GM21529 (cell line): ENCODE results near the gene TCAIM.

Source experiments
- ATAC-seq: cut with Tn5 transposase; IDR thresholded peaks from one replicate; pipeline ENCODE4 v1.9.1; 2021; ENCODE audit not compliant: unreplicated experiment

TCAIM gene

DNA sequence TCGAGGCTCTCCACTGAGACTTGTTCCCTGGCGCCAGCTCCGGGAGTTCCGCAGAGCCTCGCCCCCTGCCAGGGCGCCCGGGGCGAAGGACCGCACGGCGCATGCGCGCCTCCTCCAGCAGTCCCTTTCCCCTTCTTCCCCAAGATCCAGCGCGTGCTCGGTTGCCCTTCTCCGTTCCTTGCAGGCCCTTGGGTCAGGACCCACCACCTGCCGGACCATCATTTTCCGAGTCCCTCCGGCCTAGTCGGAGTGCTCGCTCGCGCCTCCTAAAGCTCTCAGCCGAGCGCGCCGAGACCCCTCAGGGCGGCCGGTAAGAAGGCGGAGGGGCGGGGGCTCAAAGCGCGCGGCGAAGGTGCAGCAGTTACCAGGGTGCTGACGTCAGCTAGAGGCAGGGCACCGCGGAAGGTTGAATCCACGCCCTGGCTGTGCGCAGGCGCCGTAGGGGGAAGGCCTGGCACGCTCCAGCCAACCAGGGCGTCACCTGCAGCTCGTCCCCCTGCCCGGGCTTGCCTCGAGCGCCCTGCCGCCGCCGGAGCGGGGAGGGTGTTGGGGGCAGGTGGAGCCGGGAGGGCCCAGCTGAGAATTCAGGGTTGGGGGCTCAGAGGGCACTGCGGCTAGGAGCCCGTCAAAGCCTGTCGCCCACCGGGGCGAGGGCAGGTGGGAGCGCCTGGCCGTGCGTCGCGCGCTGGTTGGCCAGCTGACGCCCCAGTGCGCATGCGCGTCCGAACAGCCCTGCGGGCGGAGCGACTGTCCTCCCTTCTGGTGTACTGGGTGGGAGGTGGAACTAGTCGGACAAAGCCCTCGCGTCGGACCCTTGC lies at the start of gene TCAIM:
Gene TCAIM, plus strand, starts transcription at position 757 of the 818 bp plus-strand sequence. CDS start 16,017 bp downstream, outside the sequence.
- peak; percentile 90 for ATAC-seq

DNA sequence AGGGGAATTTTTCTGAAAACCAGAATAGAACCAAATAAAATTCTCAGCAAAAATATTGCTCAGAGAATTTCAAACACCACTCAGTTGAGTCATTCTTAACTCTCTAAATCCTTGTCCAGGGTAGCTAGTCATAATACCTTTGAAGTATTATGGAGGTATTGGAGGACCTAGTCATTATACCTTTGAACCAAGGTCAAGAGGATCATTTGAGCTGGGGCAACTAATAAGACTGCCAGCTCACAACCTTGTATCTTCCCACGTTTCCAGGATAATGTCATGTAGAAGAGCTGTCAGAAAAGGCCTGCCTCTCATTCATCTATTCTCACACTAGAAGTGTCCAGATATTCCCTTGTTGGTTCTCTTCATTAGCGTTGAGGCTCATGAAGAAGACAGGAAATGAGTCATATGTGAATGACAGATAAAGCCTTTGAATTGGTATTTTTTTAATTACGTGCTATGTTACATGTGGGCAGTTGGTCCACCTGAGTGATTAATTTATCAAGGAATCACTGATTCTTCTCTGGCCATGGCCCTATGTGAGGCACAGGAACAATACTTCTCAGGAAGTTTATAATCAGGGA lies 48.6 kb upstream of the TCAIM start:
- no peak for ATAC-seq

- no peak for ATAC-seq
Measured at GRCh38 chr3:44292276-44292675, 46.3 kb upstream of the TCAIM start.

DNA sequence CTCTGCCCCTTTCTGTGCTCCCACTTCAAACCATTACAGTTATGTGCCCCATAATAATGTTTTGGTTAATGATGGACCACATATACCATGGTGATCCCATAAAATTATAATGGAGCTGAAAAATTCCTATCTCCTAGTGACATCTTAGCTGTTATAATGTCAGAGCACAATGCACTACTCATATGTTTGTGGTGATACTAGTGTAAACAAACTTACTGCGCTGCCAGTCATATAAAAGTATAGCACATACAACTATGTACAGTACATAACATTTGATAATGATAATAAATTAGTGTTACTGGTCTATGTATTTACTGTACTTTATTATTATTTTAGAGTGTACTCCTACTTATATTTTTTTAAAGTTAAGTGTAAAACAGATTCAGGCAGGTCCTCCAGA lies 45.6 kb upstream of the TCAIM start:
- no peak for ATAC-seq

- ATAC-seq, result no peak
Measured at GRCh38 chr3:44297255-44297654, 41.3 kb upstream of the TCAIM start.

GRCh38 chr3:44301746-44302145 lies 36.8 kb upstream of the TCAIM start:
- ATAC-seq, result no peak

GRCh38 chr3:44309500-44309899 lies 29.1 kb upstream of the TCAIM start:
- no peak for ATAC-seq

DNA sequence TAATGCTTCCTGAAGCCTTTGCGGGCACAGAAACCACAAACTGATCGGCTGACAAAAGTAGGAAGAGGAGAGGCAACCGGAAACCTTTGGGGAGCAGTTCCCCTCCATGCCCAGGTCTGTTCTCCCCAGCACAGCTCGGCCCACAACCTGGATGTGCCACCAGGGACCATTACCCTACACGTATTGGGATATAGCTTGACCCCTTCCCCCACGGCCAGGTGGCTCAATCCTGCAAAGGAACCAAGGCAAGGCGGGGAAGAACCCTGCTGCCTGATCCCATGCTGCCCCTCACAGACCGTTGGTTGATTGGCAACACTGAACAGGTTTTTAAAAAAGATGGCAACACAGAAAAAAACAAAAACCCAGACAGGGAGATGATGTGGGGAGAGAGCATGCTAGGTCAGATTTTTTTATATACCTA lies 19.7 kb upstream of the TCAIM start:
- no peak for ATAC-seq

DNA sequence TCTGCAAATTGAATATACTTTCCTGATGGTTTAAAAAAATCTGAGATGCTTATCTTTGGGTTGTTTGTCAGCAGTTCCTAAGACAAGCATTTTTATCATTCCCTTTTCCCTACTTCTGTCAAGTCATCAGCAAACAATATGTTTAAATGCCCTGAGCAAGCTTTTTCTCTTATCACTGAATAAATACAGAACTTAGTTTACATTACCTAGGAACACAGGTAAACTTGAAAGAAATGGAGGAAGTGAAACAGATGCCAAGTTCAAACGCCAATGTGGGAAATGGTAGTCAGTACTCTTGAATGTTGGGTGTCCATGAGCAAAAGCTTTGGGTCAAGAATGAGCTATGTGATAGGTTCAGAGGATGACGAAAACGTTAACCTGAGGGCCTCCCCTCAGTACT lies 17.2 kb upstream of the TCAIM start:
- no peak for ATAC-seq

DNA sequence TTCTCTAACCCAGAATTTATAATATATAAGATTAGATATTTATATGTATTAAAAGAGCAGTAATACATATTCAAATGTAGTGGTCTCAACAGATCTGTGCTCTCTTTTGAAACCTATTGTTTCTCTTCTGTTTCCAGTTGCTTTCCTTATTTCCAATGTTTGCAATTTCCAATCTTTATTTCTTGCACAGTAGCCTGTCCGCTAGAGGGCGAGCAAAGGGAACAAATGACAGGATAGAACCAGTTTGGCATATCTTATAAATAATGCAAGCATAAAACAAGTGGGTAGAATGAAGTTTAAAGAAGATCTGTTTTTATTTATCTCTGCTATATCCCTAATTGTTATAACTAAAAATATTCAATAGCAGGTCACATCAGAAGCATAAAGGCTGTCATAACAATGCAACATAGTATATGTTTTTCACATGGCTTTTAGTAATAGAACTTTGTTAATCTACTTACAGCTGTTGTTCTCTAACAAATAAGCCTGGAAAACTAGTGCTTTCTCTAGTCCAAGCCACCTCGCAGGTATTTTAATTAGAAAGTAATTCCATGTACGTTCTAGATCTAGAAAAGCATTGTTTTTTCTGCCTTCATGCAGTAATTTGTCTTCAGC lies 15.1 kb upstream of the TCAIM start:
- no peak for ATAC-seq

GRCh38 chr3:44324584-44324983 lies 14.0 kb upstream of the TCAIM start:
- ATAC-seq, result no peak

- no peak for ATAC-seq
Measured at GRCh38 chr3:44326019-44326418, 12.5 kb upstream of the TCAIM start.

DNA sequence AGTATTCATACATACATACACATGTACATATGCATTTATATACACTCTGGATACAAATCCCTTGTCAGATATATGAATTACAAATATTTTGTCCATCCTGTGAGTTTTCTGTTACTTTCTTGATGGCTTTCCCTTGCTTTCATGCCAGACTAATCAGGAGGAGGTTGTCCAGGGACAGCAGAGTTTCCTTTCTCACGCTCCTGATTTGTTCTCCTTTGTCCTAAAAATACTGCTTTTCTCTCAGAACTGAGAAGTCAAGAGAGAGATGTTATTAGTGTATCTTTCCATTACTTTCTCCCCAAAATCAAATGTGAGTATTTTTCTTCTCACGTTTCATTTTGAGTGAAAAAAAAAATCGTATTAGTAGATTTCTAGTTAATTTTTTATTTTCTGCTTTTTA lies 12.1 kb upstream of the TCAIM start:
- no peak for ATAC-seq

- no peak for ATAC-seq
Measured at GRCh38 chr3:44329946-44330345, 8.6 kb upstream of the TCAIM start.

DNA sequence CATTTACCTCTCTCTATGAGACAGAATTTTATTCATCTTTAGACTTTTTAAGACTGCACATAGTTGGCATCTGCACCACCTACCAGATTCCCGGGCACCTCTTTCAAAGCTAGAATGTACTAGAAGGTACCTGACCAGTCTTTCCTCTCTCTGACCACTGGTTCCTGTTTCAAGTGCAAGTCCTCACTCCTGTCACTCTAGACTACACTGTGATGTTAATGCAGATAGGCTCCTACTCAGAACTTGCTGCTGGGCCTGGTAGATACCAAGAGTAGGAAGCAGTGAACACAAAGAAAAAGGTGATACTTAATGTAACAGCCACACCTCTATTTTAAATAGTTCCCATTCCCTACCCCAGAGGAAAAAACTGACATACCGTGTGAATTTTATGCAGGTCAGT lies 8.1 kb upstream of the TCAIM start:
- ATAC-seq, result no peak

DNA sequence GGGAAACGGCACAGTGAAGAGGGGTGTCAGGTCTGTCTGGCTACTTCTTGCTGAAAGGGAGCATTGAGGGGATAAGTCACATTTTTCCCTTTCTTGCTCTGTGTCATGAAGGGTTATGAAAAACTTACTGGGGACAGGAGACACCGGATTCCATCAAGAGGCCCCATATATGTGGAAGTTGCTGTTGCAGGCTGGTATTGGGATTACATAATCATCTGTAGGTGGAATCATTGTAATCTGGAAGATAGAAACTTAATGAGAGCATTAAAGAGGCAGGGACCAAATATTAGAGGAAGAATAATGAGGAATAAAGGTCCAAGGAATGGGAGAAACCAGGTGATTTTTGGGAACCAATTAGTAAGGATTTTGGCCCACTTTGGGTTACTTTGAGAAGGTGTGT lies 4.2 kb upstream of the TCAIM start:
- ATAC-seq, result no peak

DNA sequence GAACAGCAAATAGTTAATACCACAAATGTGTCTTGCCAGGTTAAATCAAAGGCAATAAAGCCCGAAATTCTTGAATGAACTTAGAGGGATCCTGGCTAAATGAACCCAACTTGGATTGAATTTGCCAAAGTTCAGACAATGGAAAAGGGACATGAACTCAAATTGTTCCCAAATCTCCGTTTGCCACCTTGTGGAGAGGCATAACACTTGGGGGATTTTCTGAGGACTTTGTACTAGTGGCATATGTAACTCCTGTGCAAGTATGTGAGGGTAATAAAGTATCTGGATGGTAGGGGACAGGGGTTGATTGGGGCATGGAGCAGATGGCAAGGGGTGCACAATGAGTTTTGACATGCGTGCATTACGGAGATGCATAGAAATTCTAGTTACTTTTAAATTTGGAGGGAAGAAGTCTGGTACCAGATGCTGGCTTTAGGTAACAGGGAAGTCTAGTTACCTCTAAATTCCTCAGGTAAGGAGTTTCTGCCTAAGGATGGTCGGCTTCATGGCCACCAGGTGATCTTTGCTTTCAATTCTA lies 1.2 kb upstream of the TCAIM start:
- no peak for ATAC-seq

DNA sequence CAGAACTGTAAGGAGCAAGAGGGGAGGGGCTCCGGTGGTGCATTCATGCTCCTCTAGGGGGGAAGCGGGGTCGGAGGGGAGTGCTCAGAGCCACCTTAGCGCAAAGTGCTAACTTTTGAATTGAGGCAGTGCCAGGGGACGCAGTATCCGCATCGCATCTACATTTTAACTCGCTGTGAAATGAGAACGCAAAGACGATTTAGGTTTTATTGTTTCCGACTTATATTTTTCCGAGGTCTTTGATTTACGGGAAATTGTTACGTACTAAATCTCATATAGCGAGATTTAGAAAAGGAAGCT lies 212 bp downstream of the TCAIM start:
- ATAC-seq, result no peak

- no peak for ATAC-seq
Measured at GRCh38 chr3:44339181-44340057, 853 bp downstream of the TCAIM start.

- ATAC-seq, result no peak
Measured at GRCh38 chr3:44340058-44340395, 1.5 kb downstream of the TCAIM start.

- no peak for ATAC-seq
Measured at GRCh38 chr3:44342176-44342790, 3.7 kb downstream of the TCAIM start.
